Motor neuron (in vitro differentiated cells): ENCODE data around the gene NIPSNAP2. TPM values are rescaled to one million over a fixed set of nuclear protein-coding genes. Genes with fewer than 3 reads are reported as not detected.
A peak's percentile ranks its signal among the peaks of the same experiment; 100 is the strongest.
"Not testable (repeated sequence)": the region's sequence is repeated elsewhere in the genome, so short reads cannot be mapped to it uniquely, and the experiment has no call there.

Experiments used
- ATAC-seq, 8 experiments: fragments of 200-7000 bp; cut with Tn5 transposase; replicated peaks in 6 of 8; 2 replicates each; pipeline ENCODE4 v1.8.0; 2021; ENCODE audit warnings: mild to moderate bottlenecking in 8 of 8, moderate library complexity in 8 of 8
- H3K27ac ChIP-seq, 2 donors: fragments of 250-450 bp; sonication (Bioruptor Pico); 2 replicates each; pipeline ENCODE4 v1.9.0; 2021; ENCODE audit warnings: antibody characterized with exemption in 2 of 2, mild to moderate bottlenecking in 2 of 2, moderate library complexity in 1 of 2
- H3K4me1 ChIP-seq, 2 donors: fragments of 250-450 bp; sonication (Bioruptor Pico); replicated peaks in 1 of 2; 2 replicates each; pipeline ENCODE4 v1.6.1; 2021; ENCODE audit warnings: antibody characterized with exemption in 2 of 2, mild to moderate bottlenecking in 2 of 2, moderate library complexity in 1 of 2
- H3K4me3 ChIP-seq, 5 donors: fragments of 250-450 bp; sonication (Bioruptor Pico); 2 replicates each; pipeline ENCODE4 v1.9.0; 2021; ENCODE audit warnings: antibody characterized with exemption in 5 of 5, mild to moderate bottlenecking in 5 of 5, moderate library complexity in 4 of 5
- WGBS, 10 experiments: fragments of 450-650 bp; shearing (Covaris generic); methylation state at CpG; one replicate each; pipeline ENCODE4 v1.0.0; 2022; 5-methylcytosine and 5-hydroxymethylcytosine counted together
- in situ Hi-C, 9 experiments: fragments of 400-800 bp; cut with MboI; loops; one replicate each; pipeline ENCODE4 v1.15.0; 2021; ENCODE audit warnings: low sequenced_read_pairs in 9 of 9, low pct_unique_long_range_greater_than_20kb in 2 of 9; ENCODE audit not compliant: unreplicated experiment in 9 of 9
- total RNA-seq, 8 experiments: library from RNA; unstranded; fragments of 300-600 nt; gene quantifications; 2 replicates each; pipeline versions ENCODE4 v1.2.3 to v1.2.4, GENCODE V29; 2022

Gene NIPSNAP2
- total RNA-seq, 8 experiments from 2014 or later: 12.0 to 69.8 (median 40.7) TPM

DNA sequence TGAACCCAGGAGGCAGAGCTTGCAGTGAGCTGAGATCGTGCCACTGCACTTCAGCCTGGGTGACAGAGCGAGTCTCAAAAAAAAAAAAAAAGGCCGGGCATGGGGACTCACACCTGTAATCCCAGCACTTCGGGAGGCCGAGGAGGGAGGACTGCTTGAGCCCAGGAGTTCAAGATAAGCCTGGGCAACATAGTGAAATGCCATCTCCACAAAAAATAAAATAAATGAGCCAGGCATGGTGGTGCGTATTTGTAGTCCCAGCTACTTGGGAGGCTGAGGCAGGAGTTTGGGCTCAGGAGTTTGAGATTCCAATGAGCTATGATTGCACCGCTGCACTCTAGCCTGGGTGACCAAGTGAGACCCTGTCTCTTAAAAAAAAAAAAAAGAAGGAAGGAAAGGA lies 68.2 kb downstream of the NIPSNAP2 start:
- peak overlapping the region in 1 of 5 donors; percentile 55 for H3K4me3 ChIP-seq
- in situ Hi-C loops: not testable (repeated sequence)

DNA sequence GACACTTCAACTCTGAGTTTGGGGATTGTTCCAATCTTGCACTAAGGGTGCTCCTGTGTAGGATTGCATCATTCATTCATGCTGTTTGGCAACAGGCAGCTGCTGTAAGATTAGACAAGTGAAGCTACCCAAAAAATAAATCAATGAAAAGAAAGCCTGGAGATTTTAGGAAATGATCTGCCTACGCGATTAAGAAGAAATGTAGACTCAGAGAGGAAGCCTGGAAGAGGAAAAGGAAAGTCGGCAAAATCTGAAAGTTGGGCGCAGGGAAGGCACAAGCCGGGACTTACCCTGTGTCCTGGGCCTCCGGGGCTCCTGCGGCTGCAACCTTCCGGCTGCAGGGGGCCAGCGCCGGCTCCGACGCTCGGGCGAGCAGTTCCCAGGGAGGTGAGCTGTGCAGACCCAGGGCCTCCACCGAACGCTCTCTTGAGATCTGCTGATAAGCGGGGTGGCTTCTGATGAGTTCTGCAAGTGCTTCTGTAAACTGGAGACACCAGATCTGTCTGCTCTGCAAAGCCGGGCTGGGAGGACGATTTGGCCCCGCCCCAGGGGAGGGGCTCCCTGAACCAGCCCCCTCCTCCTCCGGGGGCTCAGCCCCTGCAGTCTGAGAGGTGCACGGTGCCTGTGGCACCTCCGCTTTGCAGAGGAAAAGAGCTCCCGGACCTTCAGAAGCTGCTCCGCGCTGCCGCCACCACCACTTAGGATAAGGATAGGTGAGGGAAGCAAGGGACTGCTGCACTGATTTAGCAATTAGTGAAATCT lies 69.5 kb downstream of the NIPSNAP2 start:
- in situ Hi-C loops: no loop called here
- peak overlapping the region; percentile 35 to 63 (median 47) for H3K4me3 ChIP-seq
- WGBS, 10 experiments: 0 to 20% (median 5%) methylated on average over 1 to 11 of the region's 27 CpGs; no CpG with 5 or more reads in 2 of the 10 experiments
- ATAC-seq: peak; percentile 93 to 98 (median 96)
- H3K27ac ChIP-seq: peak overlapping the region in 1 of 2 donors; percentile 63
- peaks cover 0 to 6% of the 10 kb centered on the region in 2 donors for H3K4me1 ChIP-seq

More for the DNA sequence above, 68.2 kb downstream of the NIPSNAP2 start:
- not testable (repeated sequence) for H3K4me1 ChIP-seq, ATAC-seq, H3K27ac ChIP-seq
- WGBS, 10 experiments: 79 to 100% (median 100%) methylated on average over 1 to 6 of the region's 7 CpGs; no CpG with 5 or more reads in 2 of the 10 experiments

DNA sequence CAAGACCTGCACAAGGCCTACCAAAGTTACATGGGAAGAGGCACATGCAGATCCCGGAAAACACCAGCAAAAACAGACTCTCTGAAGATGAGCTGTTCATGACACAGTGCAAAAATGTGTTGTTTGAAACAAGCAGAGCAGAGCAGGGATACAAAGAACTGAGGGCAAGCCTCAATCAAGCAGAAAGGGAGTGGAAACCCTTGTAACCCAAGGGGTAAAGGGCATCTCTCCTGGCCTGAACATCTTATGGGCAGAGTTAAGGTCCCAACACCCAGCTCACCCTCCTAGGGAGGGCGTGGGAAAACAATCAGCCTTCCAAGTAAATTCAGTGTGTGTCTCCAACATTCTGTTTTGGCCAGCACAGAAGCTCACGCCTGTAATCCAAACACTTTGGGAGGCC lies 76.3 kb downstream of the NIPSNAP2 start:
- H3K4me1 ChIP-seq: no peaks in the 10 kb centered on the region
- no peak for ATAC-seq
- no peak overlapping the region for H3K4me3 ChIP-seq
- in situ Hi-C loops: no loop called here
- no peak overlapping the region for H3K27ac ChIP-seq
- WGBS, 10 experiments: 70 to 100% (median 100%) methylated on average over 1 to 2 of the region's 3 CpGs; no CpG with 5 or more reads in 2 of the 10 experiments

DNA sequence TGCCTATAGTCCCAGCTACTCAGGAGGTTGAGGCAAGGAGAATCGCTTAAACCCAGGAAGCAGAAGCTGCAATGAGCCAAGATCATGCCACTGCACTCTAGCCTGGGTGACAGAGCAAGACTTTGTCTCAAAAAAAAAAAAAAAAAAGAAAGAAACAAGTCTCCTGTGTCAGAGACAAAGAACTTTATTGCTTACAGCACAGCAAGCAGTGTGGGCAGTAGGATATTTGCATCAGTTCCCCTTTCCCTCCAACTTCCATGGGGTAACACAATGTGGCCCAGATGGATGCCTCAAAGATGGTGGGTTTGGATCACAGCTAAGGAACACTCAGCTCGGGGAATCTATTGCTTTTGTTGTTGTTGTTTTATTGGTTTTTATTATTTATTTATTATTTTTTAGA lies 81.4 kb downstream of the NIPSNAP2 start:
- H3K4me1 ChIP-seq, H3K4me3 ChIP-seq, in situ Hi-C loops, ATAC-seq, H3K27ac ChIP-seq: not testable (repeated sequence)
- WGBS, 10 experiments: 80 to 100% (median 100%) methylated on average over 1 to 2 of the region's 2 CpGs; no CpG with 5 or more reads in 3 of the 10 experiments

DNA sequence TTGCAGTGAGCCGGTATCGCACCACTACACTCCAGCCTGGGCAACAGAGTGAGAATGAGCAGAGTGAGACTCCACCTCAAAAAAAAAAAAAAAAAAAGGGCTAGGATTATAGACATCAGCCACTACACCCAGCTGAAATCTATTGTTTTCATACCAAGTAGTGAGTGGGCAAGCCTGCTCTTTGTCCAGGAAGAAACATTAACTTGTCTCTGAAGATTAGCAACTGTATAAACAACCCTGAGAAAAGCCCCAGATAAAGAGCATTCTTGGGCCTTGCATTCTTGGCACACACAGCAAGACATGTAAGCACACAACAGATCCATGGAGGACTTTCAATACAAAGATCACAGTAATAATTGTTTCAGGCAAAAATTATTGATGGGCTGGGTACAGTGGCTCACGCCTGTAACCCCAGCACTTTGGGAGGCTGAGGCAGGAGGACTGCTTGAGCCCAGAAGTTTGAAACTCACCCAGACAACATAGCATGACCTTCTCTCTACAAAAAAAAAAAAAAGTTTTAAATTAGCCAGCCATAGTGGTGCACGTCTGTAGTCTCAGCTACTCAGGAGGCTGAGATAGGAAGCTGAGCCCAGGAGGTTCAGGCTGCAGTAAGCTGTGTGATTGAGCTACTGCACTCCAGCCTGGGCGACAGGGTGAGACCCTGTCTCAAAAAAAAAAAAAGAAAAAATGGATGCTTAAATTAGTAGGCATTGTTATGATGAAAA lies 82.5 kb downstream of the NIPSNAP2 start:
- H3K4me3 ChIP-seq: no peak overlapping the region
- H3K4me1 ChIP-seq: peaks cover 6 to 7% of the 10 kb centered on the region in 2 donors
- in situ Hi-C loops: no loop called here
- ATAC-seq: peak in 1 of 8 experiments; percentile 32
- WGBS, 10 experiments: 38 to 88% (median 55%) methylated on average over 1 to 3 of the region's 5 CpGs; no CpG with 5 or more reads in 4 of the 10 experiments
- peak overlapping the region in 1 of 2 donors; percentile 27 for H3K27ac ChIP-seq

DNA sequence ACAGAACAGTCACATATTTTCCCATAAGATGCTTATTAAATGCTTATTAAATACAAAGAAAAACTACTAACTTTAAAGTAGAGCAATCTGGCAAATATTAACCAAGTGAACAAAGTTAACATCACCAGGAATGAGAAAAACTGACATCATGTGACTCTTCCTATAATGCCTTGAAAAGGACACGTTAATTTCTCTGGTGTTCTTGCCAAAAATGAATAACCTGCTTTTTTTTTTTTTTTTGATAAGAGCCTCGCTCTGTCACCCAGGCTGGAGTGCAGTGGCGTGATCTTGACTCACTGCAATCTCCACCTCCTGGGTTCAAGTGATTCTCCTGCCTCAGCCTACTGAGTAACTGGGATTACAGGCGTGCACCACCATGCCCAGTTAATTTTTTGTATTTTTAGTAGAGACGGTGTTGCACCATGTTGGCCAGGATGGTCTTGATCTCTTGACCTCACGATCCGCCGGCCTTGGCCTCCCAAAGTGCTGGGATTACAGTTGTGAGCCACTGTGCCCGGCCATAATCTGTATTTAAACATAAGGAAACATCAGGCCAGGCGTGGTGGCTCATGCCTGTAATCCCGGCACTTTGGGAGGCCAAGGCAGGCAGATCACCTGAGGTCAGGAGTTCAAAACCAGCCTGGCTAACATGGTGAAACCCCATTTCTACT lies 83.2 kb downstream of the NIPSNAP2 start:
- H3K4me3 ChIP-seq, ATAC-seq, H3K27ac ChIP-seq, H3K4me1 ChIP-seq, in situ Hi-C loops: not testable (repeated sequence)
- WGBS, 10 experiments: 17 to 86% (median 76%) methylated on average over 1 to 9 of the region's 11 CpGs; no CpG with 5 or more reads in 2 of the 10 experiments

DNA sequence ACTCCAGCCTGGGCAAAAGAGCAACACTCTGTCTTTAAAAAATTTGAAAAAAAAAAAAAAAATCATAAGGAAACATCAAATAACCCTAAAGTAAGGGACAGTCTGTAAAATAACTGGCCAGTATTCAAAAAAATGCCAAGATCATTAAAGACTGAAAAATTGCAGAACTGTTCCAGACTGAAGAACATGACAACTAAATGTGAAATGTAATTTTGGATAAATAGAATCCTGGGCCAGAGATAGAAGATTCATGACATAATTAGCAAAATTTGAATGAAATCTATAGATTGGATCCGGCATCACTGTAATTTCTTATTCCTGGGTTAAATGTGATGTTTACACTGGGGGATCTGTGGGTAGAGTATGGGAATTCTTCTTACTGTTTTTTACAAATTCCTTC lies 83.9 kb downstream of the NIPSNAP2 start:
- ATAC-seq: no peak
- Histone ChIP-seq H3K27ac (no peak overlapping the region), H3K4me3 (no peak overlapping the region), H3K4me1 (peaks cover 12 to 13% of the 10 kb centered on the region in 2 donors)
- 83 to 100% (median 100%) methylated on average over 1 of the region's 1 CpG; no CpG with 5 or more reads in 1 of the 10 experiments for WGBS, 10 experiments
- in situ Hi-C loops: no loop called here

DNA sequence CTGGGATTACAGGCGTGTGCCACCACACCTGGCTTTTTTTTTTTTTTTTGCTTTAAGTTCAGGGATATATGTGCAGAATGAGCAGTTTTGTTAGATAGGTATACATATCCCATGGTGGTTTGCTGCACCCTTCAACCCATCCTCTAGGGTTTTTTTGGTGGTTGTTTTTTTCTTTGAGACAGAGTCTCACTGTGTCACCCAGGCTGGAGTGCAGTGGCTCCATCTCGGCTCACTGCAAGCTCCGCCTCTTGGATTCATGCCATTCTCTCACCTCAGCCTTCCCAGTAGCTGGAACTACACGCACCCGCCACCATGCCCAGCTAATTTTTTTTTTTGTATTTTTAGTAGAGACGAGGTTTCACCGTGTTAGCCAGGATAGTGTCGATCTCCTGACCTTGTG lies 84.4 kb downstream of the NIPSNAP2 start:
- peaks cover 18% of the 10 kb centered on the region in 2 donors for H3K4me1 ChIP-seq
- WGBS, 10 experiments: 0 to 100% (median 80%) methylated on average over 1 to 4 of the region's 8 CpGs; no CpG with 5 or more reads in 3 of the 10 experiments
- H3K4me3 ChIP-seq, H3K27ac ChIP-seq, in situ Hi-C loops, ATAC-seq: not testable (repeated sequence)

Other genes with a start within 250 kb of the NIPSNAP2 start
- gene SEPTIN14, start 101.8 kb upstream of the NIPSNAP2 start, total RNA-seq: under 1 TPM in 2 of 8 experiments, not detected in 6; 0.05 to 0.19 TPM
- 10 to 100 TPM in 4 of 8 experiments, 1 to 10 TPM in 4; 2.1 to 13.1 (median 10.8) TPM for gene ZNF713, start 77.1 kb upstream of the NIPSNAP2 start, total RNA-seq
- 10 to 100 TPM; 11.8 to 24.6 (median 17.1) TPM for gene MRPS17, start 12.7 kb upstream of the NIPSNAP2 start, total RNA-seq
- 10 to 100 TPM; 22.1 to 40.1 (median 26.2) TPM for gene PSPH, start 86.9 kb downstream of the NIPSNAP2 start, total RNA-seq
- 100 to 1,000 TPM; 126 to 307 (median 191) TPM for gene CCT6A, start 87.2 kb downstream of the NIPSNAP2 start, total RNA-seq
- 100 to 1,000 TPM in 3 of 8 experiments, 10 to 100 TPM in 5; 51.6 to 164 (median 92.3) TPM for gene SUMF2, start 99.7 kb downstream of the NIPSNAP2 start, total RNA-seq
- gene PHKG1, start 128.4 kb downstream of the NIPSNAP2 start, total RNA-seq: 1 to 10 TPM in 6 of 8 experiments, under 1 TPM in 2; 0.42 to 3.9 (median 1.2) TPM
- 100 to 1,000 TPM in 6 of 8 experiments, 1 to 10 TPM in 2; 1.4 to 572 (median 255) TPM for gene CHCHD2, start 141.9 kb downstream of the NIPSNAP2 start, total RNA-seq
- not detected for gene NUPR2, start 151.8 kb downstream of the NIPSNAP2 start, total RNA-seq